GM12878 (cell line): ENCODE measurements around the gene ZNF474. TPM values are rescaled to one million over a fixed set of nuclear protein-coding genes. Genes with fewer than 3 reads are reported as not detected.

Experiments used
- ATAC-seq: fragments of 200-7000 bp; cut with Tn5 transposase; 3 replicates; pipeline ENCODE4 v1.9.1; 2020; ENCODE audit warnings: mild to moderate bottlenecking, moderate library complexity
- BruUV-seq: library from RNA; stranded (reverse); fragments of 400-500 nt; replicated peaks from 2 replicates; lab custom pipeline; 2021; lab: Mats Ljungman, UMichigan
- CTCF ChIA-PET: fragments of 300-600 bp; sonication (Branson Sonifier 250); formaldehyde crosslinking; extraction: SDS; loops from one replicate; lab custom pipeline; 2021; ENCODE audit warnings: inconsistent platforms; lab: Yijun Ruan, JAX
- POLR2A ChIA-PET: fragments of 350-600 bp; formaldehyde crosslinking; extraction: SDS; loops from one replicate; lab custom pipeline; 2021; ENCODE audit warnings: inconsistent platforms; lab: Charles Lee
- RAD21 ChIA-PET: fragments of 300-600 bp; sonication (Branson Sonifier 250); formaldehyde crosslinking; loops from one replicate; lab custom pipeline; 2023; ENCODE audit warnings: antibody characterized with exemption; ENCODE audit not compliant: unreplicated experiment; lab: Charles Lee
- SMC1A ChIA-PET: fragments of 300-600 bp; sonication (Branson Sonifier 250); formaldehyde crosslinking; loops from one replicate; lab custom pipeline; 2023; ENCODE audit not compliant: unreplicated experiment, uncharacterized antibody; lab: Charles Lee
- DNase-seq: peaks from one replicate; pipeline ENCODE4 v3.0.0-alpha.2; 2011; ENCODE audit warnings: low read depth, low spot score
- FAIRE-seq: peaks from 3 replicates; lab custom pipeline; 2011; peaks lifted over from hg19 to GRCh38; lab: Jason Lieb, UNC
- H2AFZ ChIP-seq: 2 replicates; pipeline ENCODE4 v1.6.0; 2011; ENCODE audit warnings: low read depth, low read length, control low read depth; ENCODE audit not compliant: control insufficient read depth
- H3K27ac ChIP-seq: 2 replicates; pipeline ENCODE4 v1.5.1; 2011; ENCODE audit warnings: control low read depth; ENCODE audit not compliant: control insufficient read depth, insufficient read depth
- H3K27me3 ChIP-seq, 2 experiments: replicated peaks in 1 of 2; 2 replicates each; pipeline versions ENCODE4 v1.6.0 to v1.6.1; 2011; ENCODE audit warnings: low read length in 1 of 2; ENCODE audit not compliant: control insufficient read depth in 2 of 2, insufficient read depth in 2 of 2
- H3K36me3 ChIP-seq, 2 experiments: 2 replicates each; pipeline ENCODE4 v1.5.1; 2011; ENCODE audit warnings: low read length in 1 of 2; ENCODE audit not compliant: control insufficient read depth in 2 of 2, insufficient read depth in 2 of 2
- H3K4me1 ChIP-seq: 2 replicates; pipeline ENCODE4 v1.6.1; 2011; ENCODE audit warnings: mild to moderate bottlenecking, low read length, moderate library complexity, mixed read lengths; ENCODE audit not compliant: control insufficient read depth, insufficient read depth
- H3K4me2 ChIP-seq: 2 replicates; pipeline ENCODE4 v1.6.0; 2011; ENCODE audit warnings: control low read depth; ENCODE audit not compliant: control insufficient read depth, insufficient read depth
- H3K4me3 ChIP-seq: fragments of 200-600 bp; sonication (generic); 2 replicates; pipeline ENCODE4 v1.5.1; 2016
- H3K79me2 ChIP-seq: 2 replicates; pipeline ENCODE4 v1.6.0; 2011; ENCODE audit warnings: low read length; ENCODE audit not compliant: control insufficient read depth, insufficient read depth
- H3K9ac ChIP-seq: 2 replicates; pipeline ENCODE4 v1.8.0; 2011; ENCODE audit warnings: low read length, control low read depth, mixed read lengths; ENCODE audit not compliant: control insufficient read depth, insufficient read depth
- H3K9me3 ChIP-seq: replicated peaks from 3 replicates; pipeline ENCODE4 v1.5.1; 2011; ENCODE audit warnings: mild to moderate bottlenecking, low read length; ENCODE audit not compliant: control insufficient read depth, insufficient read depth
- H4K20me1 ChIP-seq: 2 replicates; pipeline ENCODE4 v1.6.0; 2011; ENCODE audit not compliant: control insufficient read depth, insufficient read depth
- ASH2L ChIP-seq: fragments of 300-600, 200-600 bp; sonication (generic); IDR thresholded peaks from 2 replicates; pipeline ENCODE4 v1.6.1; 2017; ENCODE audit warnings: low read depth, mild to moderate bottlenecking, borderline replicate concordance
- BCLAF1 ChIP-seq: fragments of 450-650 bp; IDR thresholded peaks from 2 replicates; pipeline ENCODE4 v1.6.1; 2017; ENCODE audit warnings: antibody characterized with exemption, mild to moderate bottlenecking, moderate library complexity
- CEBPB ChIP-seq, 2 experiments: fragments of 150-350 bp in 1 of 2; IDR thresholded peaks; 2 replicates each; pipeline ENCODE4 v1.6.1; 2012 to 2014; ENCODE audit warnings: low read depth in 2 of 2, low read length in 2 of 2, borderline replicate concordance in 1 of 2, inconsistent platforms in 1 of 2
- CREM ChIP-seq: IDR thresholded peaks from 2 replicates; pipeline ENCODE4 v1.6.1; 2014; ENCODE audit warnings: antibody characterized with exemption, low read depth
- DPF2 ChIP-seq: fragments of 450-650 bp; IDR thresholded peaks from 2 replicates; pipeline ENCODE4 v1.6.1; 2017; ENCODE audit warnings: mild to moderate bottlenecking
- EED ChIP-seq: sonication (generic); IDR thresholded peaks from 2 replicates; pipeline ENCODE4 v1.6.1; 2016; ENCODE audit warnings: antibody characterized with exemption, low read depth
- EP300 ChIP-seq, 2 experiments: fragments of 150-350 bp in 1 of 2; IDR thresholded peaks; 2 replicates each; pipeline ENCODE4 v1.6.1; 2011 to 2012; ENCODE audit warnings: low read depth in 2 of 2, low read length in 2 of 2, borderline replicate concordance in 1 of 2, improper control_type of control experiment in 1 of 2, inconsistent platforms in 1 of 2; ENCODE audit not compliant: control insufficient read depth in 1 of 2
- KAT2A ChIP-seq: conservative IDR thresholded peaks from 2 replicates; pipeline ENCODE4 v1.6.1; 2011; ENCODE audit warnings: low read depth, low read length; ENCODE audit not compliant: control insufficient read depth
- PML ChIP-seq: IDR thresholded peaks from 2 replicates; pipeline ENCODE4 v1.6.1; 2012; ENCODE audit warnings: low read length, inconsistent platforms
- ZBTB40 ChIP-seq: fragments of 450-650 bp; IDR thresholded peaks from 2 replicates; pipeline ENCODE4 v1.6.1; 2016; ENCODE audit warnings: mild to moderate bottlenecking, moderate library complexity, borderline replicate concordance
- WGBS: methylation state at CpG from one replicate; pipeline ENCODE4 v1.1.6; 2016; ENCODE audit warnings: low lambda C conversion rate; ENCODE audit not compliant: insufficient replicate concordance, insufficient coverage; ENCODE audit errors: missing lambda C conversion rate; 5-methylcytosine and 5-hydroxymethylcytosine counted together
- in situ Hi-C: fragments of 300-500 bp; cut with MboI; formaldehyde crosslinking; loops from 9 replicates; pipeline ENCODE4 v1.14.3; 2018; ENCODE audit warnings: mixed read lengths
- intact Hi-C: fragments of 100-400 bp; cut with micrococcal nuclease; formaldehyde crosslinking; loops from one replicate; pipeline ENCODE4 v1.14.2; 2022; ENCODE audit not compliant: unreplicated experiment
- polyA plus RNA-seq, 11 experiments: library from polyadenylated mRNA; depleted of rRNA in 4 of 11; unstranded in 6 of 11; stranded (reverse) in 5 of 11; fragments of >200 nt; fragmentation: Nextera tagmentation in 4 of 11; fragmentation: Illumina TruSeq in 1 of 11; extraction: Ambion mirVana in 4 of 11; extraction: Trizol in 1 of 11; gene quantifications; 1 replicate in 1 of 11; 2 replicates in 10 of 11; pipeline versions ENCODE4 v1.2.1 to v1.2.3, GENCODE V29; 2011 to 2016; ENCODE audit warnings: inconsistent platforms in 2 of 11, missing spikeins in 2 of 11, low read depth in 1 of 11
- total RNA-seq, 4 experiments: library from RNA; depleted of rRNA in 3 of 4; stranded (reverse); fragments of >200 nt in 3 of 4; fragmentation: Illumina TruSeq in 1 of 4; extraction: Trizol in 1 of 4; gene quantifications; 2 replicates each; pipeline versions ENCODE4 v1.2.1 to v1.2.3, GENCODE V29; 2013 to 2021

The ZNF474 gene
- total and polyA plus RNA-seq, 10 of the 15 experiments (the other 5 are each of a cell fraction or from before 2014, with no cell fraction given): 0.06 to 0.97 (median 0.13) TPM; not detected in 3

GRCh38 chr5:122201365-122201764 lies 72.0 kb downstream of the ZNF474 start:
- FAIRE-seq (no peak), ATAC-seq (no peak), DNase-seq (no peak)
- ChIA-PET RAD21 (no interaction called here), CTCF (no interaction called here), POLR2A (no interaction called here), SMC1A (no interaction called here)
- Histone ChIP-seq H3K9me3 (no peaks in the 10 kb centered on the region), H2AFZ (no peak overlapping the region), H3K79me2 (no peaks in the 10 kb centered on the region), H3K9ac (no peak overlapping the region), H3K4me2 (no peak overlapping the region), H4K20me1 (no peaks in the 10 kb centered on the region), H3K36me3 (no peaks in the 10 kb centered on the region), H3K27ac (no peak overlapping the region), H3K4me3 (no peak overlapping the region), H3K4me1 (no peaks in the 10 kb centered on the region), H3K27me3 (no peaks in the 10 kb centered on the region)
- TF ChIP-seq DPF2 (no peak), CREM (no peak), PML (no peak), CEBPB (IDR thresholded peaks at IDR 0.05; ENCODE audit: borderline replicate concordance in 1 of 2, low read depth in 2 of 2, low read length in 2 of 2) (no peak), EP300 (IDR thresholded peaks at IDR 0.05; ENCODE audit: borderline replicate concordance in 1 of 2, control insufficient read depth in 1 of 2, low read depth in 2 of 2, low read length in 2 of 2) (no peak), KAT2A (no peak), ZBTB40 (no peak), BCLAF1 (no peak), ASH2L (no peak), EED (no peak)
- intact Hi-C loops (no loop called here), in situ Hi-C loops (no loop called here)
- no TSS peak for BruUV-seq
- 39% methylated on average over 3 of the region's 3 CpGs for WGBS
